Measurements from ENCODE around the gene PPM1J. TPM values are rescaled to one million over a fixed set of nuclear protein-coding genes. Genes with fewer than 3 reads are reported as not detected.
A peak's percentile ranks its signal among the peaks of the same experiment; 100 is the strongest.

The PPM1J gene
- total and polyA plus RNA-seq, 2 of the 8 experiments (the other 6 are each of a cell fraction or from before 2014, with no cell fraction given) = 19.4 to 31.6 TPM

- no peak for TF ChIP-seq SRF (IDR thresholded peaks at IDR 0.05; ENCODE audit: low read depth, low read length)
- TF ChIP-seq POLR2A (IDR thresholded peaks at IDR 0.05; ENCODE audit: control extremely low read depth in 1 of 2, low read depth in 2 of 2, low read length in 2 of 2) = peak in 1 of 2 experiments; percentile 42; a peak in 1 of 3 replicates
- TF ChIP-seq JUND (IDR thresholded peaks at IDR 0.05; ENCODE audit: low read length) = peak; percentile 19; the same call in 1 of the 2 replicates
- no peak for TF ChIP-seq CTBP2 (IDR thresholded peaks at IDR 0.05; ENCODE audit: borderline replicate concordance, insufficient read depth, insufficient read length, low read length)
- TF ChIP-seq RAD21 (IDR thresholded peaks at IDR 0.05 in 1 of 2, conservative IDR thresholded peaks at IDR 0.05 in 1 of 2; ENCODE audit: low read depth in 2 of 2, low read length in 2 of 2) = peak; percentile 87 to 91
- peak; percentile 54 for TF ChIP-seq ASH2L (IDR thresholded peaks at IDR 0.05; ENCODE audit: low read length)
- TF ChIP-seq RBBP5 (IDR thresholded peaks at IDR 0.05; ENCODE audit: borderline replicate concordance, low read depth, low read length) = 0 out of 2 replicates have a peak, but pooled peaks have one; percentile 42
- peak; percentile 79 for TF ChIP-seq BRCA1 (IDR thresholded peaks at IDR 0.05; ENCODE audit: low read depth, low read length)
- TF ChIP-seq POLR2AphosphoS5 (IDR thresholded peaks at IDR 0.05; ENCODE audit: low read depth, low read length) = no peak; the same call in 1 of the 2 replicates
- peak in 2 of 3 experiments; percentile 90 to 92; a peak in 3 of 4 replicates for TF ChIP-seq CTCF (IDR thresholded peaks at IDR 0.05; ENCODE audit: control extremely low read depth in 1 of 3, insufficient read depth in 1 of 3, low read depth in 1 of 3, low read length in 3 of 3)
- TF ChIP-seq NRF1 (IDR thresholded peaks at IDR 0.05; ENCODE audit: low read depth, low read length) = no peak
- 0 out of 2 replicates have a peak, but pooled peaks have one; percentile 18 for TF ChIP-seq TBP (IDR thresholded peaks at IDR 0.05; ENCODE audit: low read depth, low read length)
- peak; percentile 47; the same call in 1 of the 2 replicates for TF ChIP-seq PHF8 (conservative IDR thresholded peaks at IDR 0.05; ENCODE audit: low read depth, low read length)
These were observed 7.7 kb downstream of the PPM1J start (continued) for GRCh38 chr1:112707221-112708001.

Measured in H1 (cell line).